GM13976 (cell line): ENCODE data around the gene ATXN10.

ENCODE experiments used
- DNase-seq: peaks from one replicate; pipeline ENCODE4 v3.0.0; 2012; ENCODE audit warnings: low spot score
- in situ Hi-C: fragments of 300-500 bp; cut with MboI; formaldehyde crosslinking; loops from one replicate; pipeline ENCODE4 v1.12.0; 2022; ENCODE audit warnings: low sequenced_read_pairs, mixed read lengths, inconsistent platforms; ENCODE audit not compliant: unreplicated experiment
- TF ChIP-seq, protein P1 (sequence below): IDR thresholded peaks from 2 replicates; pipeline ENCODE4 v1.5.1; 2012; ENCODE audit warnings: borderline replicate concordance, mild to moderate bottlenecking; ENCODE audit not compliant: insufficient read depth; ENCODE audit errors: extremely low read depth, missing control alignments, control extremely low read depth

ATXN10 gene

DNA sequence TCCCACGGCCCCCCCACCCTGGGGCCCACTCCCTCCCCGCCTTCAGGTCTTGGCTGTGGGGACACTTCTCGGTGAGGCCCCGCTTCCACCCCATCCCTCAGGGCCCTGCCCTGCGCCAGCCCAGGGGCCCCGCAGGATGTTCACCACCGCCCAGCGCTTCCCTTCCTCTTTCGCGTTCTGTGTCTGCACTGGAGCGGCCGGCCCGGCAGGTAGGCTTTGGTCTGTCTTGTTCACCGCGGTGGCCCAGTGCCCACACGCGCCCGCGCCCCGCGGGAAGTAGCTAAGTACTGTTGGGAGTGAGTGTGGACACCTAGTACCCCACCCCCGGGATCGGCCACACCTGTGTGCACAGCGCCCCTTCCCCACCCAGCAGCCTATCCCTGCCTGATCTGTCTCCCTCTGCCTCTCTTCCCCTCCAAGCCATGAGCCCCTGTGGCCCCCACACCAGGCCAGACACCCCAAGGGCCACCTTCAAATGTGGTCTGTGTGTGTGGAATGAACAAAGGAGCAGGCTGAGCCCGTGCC, 219.9 kb downstream of the ATXN10 start:
- TF ChIP-seq, protein P1, sequence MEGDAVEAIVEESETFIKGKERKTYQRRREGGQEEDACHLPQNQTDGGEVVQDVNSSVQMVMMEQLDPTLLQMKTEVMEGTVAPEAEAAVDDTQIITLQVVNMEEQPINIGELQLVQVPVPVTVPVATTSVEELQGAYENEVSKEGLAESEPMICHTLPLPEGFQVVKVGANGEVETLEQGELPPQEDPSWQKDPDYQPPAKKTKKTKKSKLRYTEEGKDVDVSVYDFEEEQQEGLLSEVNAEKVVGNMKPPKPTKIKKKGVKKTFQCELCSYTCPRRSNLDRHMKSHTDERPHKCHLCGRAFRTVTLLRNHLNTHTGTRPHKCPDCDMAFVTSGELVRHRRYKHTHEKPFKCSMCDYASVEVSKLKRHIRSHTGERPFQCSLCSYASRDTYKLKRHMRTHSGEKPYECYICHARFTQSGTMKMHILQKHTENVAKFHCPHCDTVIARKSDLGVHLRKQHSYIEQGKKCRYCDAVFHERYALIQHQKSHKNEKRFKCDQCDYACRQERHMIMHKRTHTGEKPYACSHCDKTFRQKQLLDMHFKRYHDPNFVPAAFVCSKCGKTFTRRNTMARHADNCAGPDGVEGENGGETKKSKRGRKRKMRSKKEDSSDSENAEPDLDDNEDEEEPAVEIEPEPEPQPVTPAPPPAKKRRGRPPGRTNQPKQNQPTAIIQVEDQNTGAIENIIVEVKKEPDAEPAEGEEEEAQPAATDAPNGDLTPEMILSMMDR, result no peak
- in situ Hi-C loops, result no loop called here
- DNase-seq, result no peak

- TF ChIP-seq, protein P1, result no peak
- in situ Hi-C loops, result no loop called here
- DNase-seq, result no peak
Measured at GRCh38 chr22:45891996-45892621, 220.5 kb downstream of the ATXN10 start.

GRCh38 chr22:45892681-45893461, 221.2 kb downstream of the ATXN10 start:
- TF ChIP-seq, protein P1, result no peak
- DNase-seq, result no peak
- in situ Hi-C loops, result no loop called here

- in situ Hi-C loops, result no loop called here
- no peak for DNase-seq
- TF ChIP-seq, protein P1, result no peak
Measured at GRCh38 chr22:45893516-45893915, 221.9 kb downstream of the ATXN10 start.
